NCI-H2171 (cell line): ENCODE data around the gene ERICH3.

Experiments used
- DNase-seq: peaks from one replicate; lab custom pipeline; 2025; lab: John Stamatoyannopoulos, UW

ERICH3 gene

GRCh38 chr1:74673351-74674111 is at the start of gene ERICH3:
TSS of gene ERICH3 (minus strand) at chr1:74673792. CDS start at chr1:74673519, 273 bp downstream.
- peak; percentile 42 for DNase-seq

GRCh38 chr1:74717626-74718025 is 44.0 kb upstream of the ERICH3 start:
- DNase-seq, result no peak

- no peak for DNase-seq
Measured at GRCh38 chr1:74716822-74717221, 43.2 kb upstream of the ERICH3 start.

GRCh38 chr1:74715806-74716205 is 42.2 kb upstream of the ERICH3 start:
- no peak for DNase-seq

GRCh38 chr1:74715236-74715502 is 41.6 kb upstream of the ERICH3 start:
- DNase-seq, result no peak

- no peak for DNase-seq
Measured at GRCh38 chr1:74714429-74715235, 41.0 kb upstream of the ERICH3 start.

- DNase-seq, result no peak
Measured at GRCh38 chr1:74713849-74714248, 40.3 kb upstream of the ERICH3 start.

GRCh38 chr1:74712881-74713280 is 39.3 kb upstream of the ERICH3 start:
- DNase-seq, result no peak

GRCh38 chr1:74703386-74704182 is 30.0 kb upstream of the ERICH3 start:
- DNase-seq, result no peak

- no peak for DNase-seq
Measured at GRCh38 chr1:74699331-74699730, 25.7 kb upstream of the ERICH3 start.

GRCh38 chr1:74697832-74698231 is 24.2 kb upstream of the ERICH3 start:
- DNase-seq, result no peak

- DNase-seq, result no peak
Measured at GRCh38 chr1:74693473-74693872, 19.9 kb upstream of the ERICH3 start.

GRCh38 chr1:74690909-74691308 is 17.3 kb upstream of the ERICH3 start:
- DNase-seq, result no peak

GRCh38 chr1:74690364-74690696 is 16.7 kb upstream of the ERICH3 start:
- no peak for DNase-seq

GRCh38 chr1:74689621-74690363 is 16.2 kb upstream of the ERICH3 start:
- DNase-seq, result peak; percentile 66

- DNase-seq, result peak; percentile 10
Measured at GRCh38 chr1:74686928-74687327, 13.3 kb upstream of the ERICH3 start.

GRCh38 chr1:74684301-74684700 is 10.7 kb upstream of the ERICH3 start:
- DNase-seq, result no peak

- no peak for DNase-seq
Measured at GRCh38 chr1:74683656-74684055, 10.1 kb upstream of the ERICH3 start.

- no peak for DNase-seq
Measured at GRCh38 chr1:74681851-74682250, 8.3 kb upstream of the ERICH3 start.

- DNase-seq, result no peak
Measured at GRCh38 chr1:74681449-74681848, 7.9 kb upstream of the ERICH3 start.

- DNase-seq, result no peak
Measured at GRCh38 chr1:74681001-74681400, 7.4 kb upstream of the ERICH3 start.

GRCh38 chr1:74679811-74680210 is 6.2 kb upstream of the ERICH3 start:
- DNase-seq, result no peak
